Measurements from ENCODE around the gene IRF1. TPM values are rescaled to one million over a fixed set of nuclear protein-coding genes. Genes with fewer than 3 reads are reported as not detected.

The IRF1 gene
- total RNA-seq, 1 donor from 2014 or later: 75.3 TPM

DNA sequence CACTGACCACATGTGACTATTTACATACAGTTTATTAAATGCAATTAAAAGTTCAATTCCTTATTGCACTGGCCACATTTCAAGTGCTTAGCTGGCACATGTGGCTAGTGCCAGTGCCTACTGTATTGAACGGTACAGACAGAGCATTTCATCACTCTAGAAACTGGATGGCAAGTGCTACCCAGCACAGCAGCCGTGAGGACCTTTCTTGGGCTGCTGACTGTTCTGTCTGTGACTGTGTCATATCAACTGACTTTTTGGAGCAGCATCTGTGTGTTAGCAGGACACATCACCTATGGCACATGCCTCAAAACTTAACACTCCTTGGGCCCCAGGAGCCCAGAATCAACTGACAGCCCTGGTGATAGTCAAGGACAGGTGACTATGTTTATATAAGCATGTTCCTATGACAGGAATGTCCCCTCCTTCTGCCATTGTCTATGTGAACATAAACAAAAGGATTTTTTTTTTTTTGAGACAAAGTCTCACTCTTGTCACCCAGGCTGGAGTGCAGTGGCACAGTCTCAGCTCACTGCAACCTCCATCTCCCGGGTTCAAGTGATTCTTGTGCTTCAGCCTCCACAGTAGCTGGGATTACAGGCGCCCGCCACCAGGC is 8.9 kb downstream of the IRF1 start:
- DNase-seq (ENCODE audit: low read depth): no peak
- TF ChIP-seq, protein P1, sequence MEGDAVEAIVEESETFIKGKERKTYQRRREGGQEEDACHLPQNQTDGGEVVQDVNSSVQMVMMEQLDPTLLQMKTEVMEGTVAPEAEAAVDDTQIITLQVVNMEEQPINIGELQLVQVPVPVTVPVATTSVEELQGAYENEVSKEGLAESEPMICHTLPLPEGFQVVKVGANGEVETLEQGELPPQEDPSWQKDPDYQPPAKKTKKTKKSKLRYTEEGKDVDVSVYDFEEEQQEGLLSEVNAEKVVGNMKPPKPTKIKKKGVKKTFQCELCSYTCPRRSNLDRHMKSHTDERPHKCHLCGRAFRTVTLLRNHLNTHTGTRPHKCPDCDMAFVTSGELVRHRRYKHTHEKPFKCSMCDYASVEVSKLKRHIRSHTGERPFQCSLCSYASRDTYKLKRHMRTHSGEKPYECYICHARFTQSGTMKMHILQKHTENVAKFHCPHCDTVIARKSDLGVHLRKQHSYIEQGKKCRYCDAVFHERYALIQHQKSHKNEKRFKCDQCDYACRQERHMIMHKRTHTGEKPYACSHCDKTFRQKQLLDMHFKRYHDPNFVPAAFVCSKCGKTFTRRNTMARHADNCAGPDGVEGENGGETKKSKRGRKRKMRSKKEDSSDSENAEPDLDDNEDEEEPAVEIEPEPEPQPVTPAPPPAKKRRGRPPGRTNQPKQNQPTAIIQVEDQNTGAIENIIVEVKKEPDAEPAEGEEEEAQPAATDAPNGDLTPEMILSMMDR (IDR thresholded peaks at IDR 0.05; ENCODE audit: insufficient read depth, low read length, poor library complexity, severe bottlenecking): no peak
- H3K4me3 ChIP-seq (ENCODE audit: low read depth, low read length): no peak overlapping the region
- H3K36me3 ChIP-seq (ENCODE audit: control insufficient read depth, insufficient read depth, low read length): peaks cover 5% of the 10 kb centered on the region
- H3K27me3 ChIP-seq (ENCODE audit: control insufficient read depth, insufficient read depth, low read length): no peaks in the 10 kb centered on the region

DNA sequence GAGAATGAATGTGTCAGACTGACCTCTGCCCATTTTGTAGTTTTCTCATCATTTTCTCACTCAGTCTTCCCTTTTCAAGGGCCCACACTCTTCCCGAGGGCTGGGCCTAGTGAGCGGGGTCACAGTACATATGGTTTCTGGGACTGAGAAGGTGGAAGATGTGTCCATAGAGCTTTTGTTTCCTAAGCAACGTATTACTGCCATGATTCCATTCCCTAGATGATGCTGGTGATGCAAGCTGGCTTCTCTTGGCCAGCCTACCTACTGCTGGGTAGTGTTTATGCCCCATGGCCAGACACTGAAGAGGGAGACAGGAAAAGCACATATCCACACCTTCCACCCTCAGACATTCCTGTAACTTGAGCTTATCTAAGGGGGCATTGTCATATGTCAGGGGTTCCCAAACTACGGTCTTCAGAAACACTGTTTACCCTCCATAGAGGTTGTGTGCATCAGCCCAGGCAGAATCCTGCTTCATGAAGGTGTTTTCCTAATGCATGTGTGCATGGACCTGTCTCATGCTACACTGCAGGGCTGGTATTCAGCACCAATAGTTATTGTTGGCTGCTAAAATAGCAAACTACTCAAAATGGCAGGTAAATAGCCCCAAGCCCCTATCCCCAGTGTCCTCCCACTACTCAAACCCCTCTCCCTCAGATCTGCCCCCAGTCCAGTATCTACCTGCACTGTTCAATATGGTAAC is 9.5 kb downstream of the IRF1 start:
- no peak overlapping the region for H3K4me3 ChIP-seq (ENCODE audit: low read depth, low read length)
- TF ChIP-seq, protein P1 (IDR thresholded peaks at IDR 0.05; ENCODE audit: insufficient read depth, low read length, poor library complexity, severe bottlenecking): no peak
- peaks cover 2% of the 10 kb centered on the region for H3K36me3 ChIP-seq (ENCODE audit: control insufficient read depth, insufficient read depth, low read length)
- no peak for DNase-seq (ENCODE audit: low read depth)
- no peaks in the 10 kb centered on the region for H3K27me3 ChIP-seq (ENCODE audit: control insufficient read depth, insufficient read depth, low read length)

- Histone ChIP-seq H3K27me3 (ENCODE audit: control insufficient read depth, insufficient read depth, low read length) (no peaks in the 10 kb centered on the region), H3K36me3 (ENCODE audit: control insufficient read depth, insufficient read depth, low read length) (peaks cover 1% of the 10 kb centered on the region), H3K4me3 (ENCODE audit: low read depth, low read length) (no peak overlapping the region)
- TF ChIP-seq, protein P1 (IDR thresholded peaks at IDR 0.05; ENCODE audit: insufficient read depth, low read length, poor library complexity, severe bottlenecking): no peak
- no peak for DNase-seq (ENCODE audit: low read depth)
Observed at GRCh38 chr5:132480546-132480892, 10.1 kb downstream of the IRF1 start.

DNA sequence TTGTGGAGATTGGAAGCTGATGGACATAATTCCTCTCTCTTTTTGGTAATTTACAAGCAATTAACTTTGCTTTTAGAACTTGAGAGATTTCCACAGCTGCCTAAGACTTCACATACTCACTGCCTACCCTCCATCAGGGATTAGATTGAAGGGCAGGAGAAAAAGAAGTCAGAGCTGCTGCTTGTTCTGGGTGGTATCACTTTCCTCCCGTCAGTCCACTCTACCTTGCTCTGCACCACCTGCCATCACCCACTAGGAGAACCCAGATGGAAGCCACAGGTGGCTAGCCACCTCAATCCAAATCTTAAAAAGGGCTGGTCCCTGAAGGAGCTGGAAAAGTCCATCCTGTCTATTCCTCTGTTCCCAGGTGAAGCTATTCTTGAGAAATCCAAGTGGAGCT is 10.5 kb downstream of the IRF1 start:
- no peak for DNase-seq (ENCODE audit: low read depth)

GRCh38 chr5:132479111-132479951 is 11.2 kb downstream of the IRF1 start:
- no peak for DNase-seq (ENCODE audit: low read depth)
- H3K36me3 ChIP-seq (ENCODE audit: control insufficient read depth, insufficient read depth, low read length): peaks cover 1% of the 10 kb centered on the region
- no peak overlapping the region for H3K4me3 ChIP-seq (ENCODE audit: low read depth, low read length)
- TF ChIP-seq, protein P1 (IDR thresholded peaks at IDR 0.05; ENCODE audit: insufficient read depth, low read length, poor library complexity, severe bottlenecking): no peak
- no peaks in the 10 kb centered on the region for H3K27me3 ChIP-seq (ENCODE audit: control insufficient read depth, insufficient read depth, low read length)

More for the DNA sequence above, 10.5 kb downstream of the IRF1 start:
- Histone ChIP-seq H3K36me3 (ENCODE audit: control insufficient read depth, insufficient read depth, low read length) (peaks cover 1% of the 10 kb centered on the region), H3K4me3 (ENCODE audit: low read depth, low read length) (no peak overlapping the region), H3K27me3 (ENCODE audit: control insufficient read depth, insufficient read depth, low read length) (no peaks in the 10 kb centered on the region)
- TF ChIP-seq, protein P1 (IDR thresholded peaks at IDR 0.05; ENCODE audit: insufficient read depth, low read length, poor library complexity, severe bottlenecking): no peak

All from kidney epithelial cell (primary cell).